Lower lobe of right lung (tissue), 2 donors: ENCODE data around the gene PLEKHA7. TPM values are rescaled to one million over a fixed set of nuclear protein-coding genes. Genes with fewer than 3 reads are reported as not detected.

Experiments used
- ATAC-seq, 2 donors: fragments of 200-7000 bp; cut with Tn5 transposase; one replicate each; pipeline ENCODE4 v1.9.1; 2020 to 2022; ENCODE audit warnings: mild to moderate bottlenecking in 2 of 2, moderate library complexity in 2 of 2
- DNase-seq: peaks from one replicate; pipeline ENCODE4 v3.0.0-alpha.2; 2020
- H3K27ac ChIP-seq: fragments of 200-600 bp; one replicate; pipeline ENCODE4 v1.8.0; 2022
- H3K27me3 ChIP-seq: fragments of 200-600 bp; one replicate; pipeline ENCODE4 v1.8.0; 2022; ENCODE audit warnings: low read depth
- H3K36me3 ChIP-seq: fragments of 200-600 bp; one replicate; pipeline ENCODE4 v1.8.0; 2022; ENCODE audit warnings: mild to moderate bottlenecking
- H3K4me1 ChIP-seq: fragments of 200-600 bp; one replicate; pipeline ENCODE4 v1.8.0; 2022
- H3K4me3 ChIP-seq: fragments of 200-600 bp; one replicate; pipeline ENCODE4 v1.8.0; 2022; ENCODE audit warnings: mild to moderate bottlenecking
- H3K9me3 ChIP-seq: fragments of 200-600 bp; one replicate; pipeline ENCODE4 v1.8.0; 2022
- CTCF ChIP-seq: fragments of 200-600 bp; IDR thresholded peaks from one replicate; pipeline ENCODE4 v1.8.0; 2022; ENCODE audit warnings: antibody characterized with exemption, mild to moderate bottlenecking
- intact Hi-C: fragments of 100-400 bp; cut with DNase I; formaldehyde crosslinking; loops from one replicate; pipeline ENCODE4 v1.11.0; 2022
- total RNA-seq: library from RNA; stranded (reverse); fragmentation: NEBNext Ultra II Directional; extraction: Animal tissue kit (Norgen Biotek cat#: 25700); gene quantifications from one replicate; pipeline ENCODE4 v1.2.1, GENCODE V29; 2021
- donor health status: DM: no; HTN: yes; CAD: no; lungs with severe emphysema.

PLEKHA7 gene
- total RNA-seq, 1 donor from 2014 or later, result 44.0 TPM

- Histone ChIP-seq H3K36me3 (peaks cover 8% of the 10 kb centered on the region), H3K4me1 (peaks cover 32% of the 10 kb centered on the region), H3K27ac (peak overlapping the region; percentile 98), H3K9me3 (no peaks in the 10 kb centered on the region), H3K27me3 (no peaks in the 10 kb centered on the region), H3K4me3 (peak overlapping the region; percentile 75)
- intact Hi-C loops, result no loop called here
- ATAC-seq, result peak; percentile 20 to 27
- no peak for TF ChIP-seq CTCF
- DNase-seq, result no peak
Observed at GRCh38 chr11:16737818-16738192, 276.4 kb downstream of the PLEKHA7 start.

Other genes starting within 250 kb of the PLEKHA7 start
- gene RPS13, start 63.3 kb upstream of the PLEKHA7 start, total RNA-seq, result 835 TPM
- gene PIK3C2A, start 193.6 kb upstream of the PLEKHA7 start, total RNA-seq, result 71.6 TPM